Measurements from ENCODE around the gene BSND. TPM values are rescaled to one million over a fixed set of nuclear protein-coding genes. Genes with fewer than 3 reads are reported as not detected.

BSND gene
- total RNA-seq, 4 donors from 2014 or later, result not detected

DNA sequence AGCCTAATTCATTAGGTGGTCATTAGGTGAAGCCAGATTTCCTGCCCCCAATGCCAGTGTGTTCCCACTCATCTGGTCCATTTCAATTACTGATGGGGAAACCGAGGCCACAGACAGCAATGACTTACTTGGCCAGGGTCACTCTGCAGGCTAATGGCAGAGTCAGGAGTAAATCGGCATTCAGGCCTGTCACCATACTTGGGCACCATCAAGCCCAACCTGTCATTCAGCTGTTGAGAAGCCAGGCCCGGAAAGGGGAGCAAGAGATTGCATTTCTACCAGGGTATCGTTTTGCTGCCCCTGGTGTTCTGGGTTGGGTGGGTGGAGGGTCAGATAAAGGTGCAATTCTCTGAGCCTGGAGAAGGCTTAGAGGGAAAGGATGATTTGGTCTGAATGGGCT is 26.3 kb upstream of the BSND start:
- intact Hi-C loops (cut with DNase I; ENCODE audit: low total_unique reads), result no loop called here
- Histone ChIP-seq H3K27me3 (no peaks in the 10 kb centered on the region), H3K27ac (peak overlapping the region in 1 of 4 donors; percentile 69), H3K9me3 (no peaks in the 10 kb centered on the region), H3K4me3 (no peak overlapping the region), H3K36me3 (no peaks in the 10 kb centered on the region), H3K4me1 (peaks cover 3 to 9% of the 10 kb centered on the region in 2 donors)
- ATAC-seq, result no peak
- TF ChIP-seq POLR2A (IDR thresholded peaks at IDR 0.05), result no peak
- TF ChIP-seq, protein P1, sequence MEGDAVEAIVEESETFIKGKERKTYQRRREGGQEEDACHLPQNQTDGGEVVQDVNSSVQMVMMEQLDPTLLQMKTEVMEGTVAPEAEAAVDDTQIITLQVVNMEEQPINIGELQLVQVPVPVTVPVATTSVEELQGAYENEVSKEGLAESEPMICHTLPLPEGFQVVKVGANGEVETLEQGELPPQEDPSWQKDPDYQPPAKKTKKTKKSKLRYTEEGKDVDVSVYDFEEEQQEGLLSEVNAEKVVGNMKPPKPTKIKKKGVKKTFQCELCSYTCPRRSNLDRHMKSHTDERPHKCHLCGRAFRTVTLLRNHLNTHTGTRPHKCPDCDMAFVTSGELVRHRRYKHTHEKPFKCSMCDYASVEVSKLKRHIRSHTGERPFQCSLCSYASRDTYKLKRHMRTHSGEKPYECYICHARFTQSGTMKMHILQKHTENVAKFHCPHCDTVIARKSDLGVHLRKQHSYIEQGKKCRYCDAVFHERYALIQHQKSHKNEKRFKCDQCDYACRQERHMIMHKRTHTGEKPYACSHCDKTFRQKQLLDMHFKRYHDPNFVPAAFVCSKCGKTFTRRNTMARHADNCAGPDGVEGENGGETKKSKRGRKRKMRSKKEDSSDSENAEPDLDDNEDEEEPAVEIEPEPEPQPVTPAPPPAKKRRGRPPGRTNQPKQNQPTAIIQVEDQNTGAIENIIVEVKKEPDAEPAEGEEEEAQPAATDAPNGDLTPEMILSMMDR (IDR thresholded peaks at IDR 0.05 in 4 of 5, conservative IDR thresholded peaks at IDR 0.05 in 1 of 5), result no peak
- no peak for DNase-seq
- in situ Hi-C loops (cut with MboI; ENCODE audit: low sequenced_read_pairs in 4 of 4), result no loop called here

DNA sequence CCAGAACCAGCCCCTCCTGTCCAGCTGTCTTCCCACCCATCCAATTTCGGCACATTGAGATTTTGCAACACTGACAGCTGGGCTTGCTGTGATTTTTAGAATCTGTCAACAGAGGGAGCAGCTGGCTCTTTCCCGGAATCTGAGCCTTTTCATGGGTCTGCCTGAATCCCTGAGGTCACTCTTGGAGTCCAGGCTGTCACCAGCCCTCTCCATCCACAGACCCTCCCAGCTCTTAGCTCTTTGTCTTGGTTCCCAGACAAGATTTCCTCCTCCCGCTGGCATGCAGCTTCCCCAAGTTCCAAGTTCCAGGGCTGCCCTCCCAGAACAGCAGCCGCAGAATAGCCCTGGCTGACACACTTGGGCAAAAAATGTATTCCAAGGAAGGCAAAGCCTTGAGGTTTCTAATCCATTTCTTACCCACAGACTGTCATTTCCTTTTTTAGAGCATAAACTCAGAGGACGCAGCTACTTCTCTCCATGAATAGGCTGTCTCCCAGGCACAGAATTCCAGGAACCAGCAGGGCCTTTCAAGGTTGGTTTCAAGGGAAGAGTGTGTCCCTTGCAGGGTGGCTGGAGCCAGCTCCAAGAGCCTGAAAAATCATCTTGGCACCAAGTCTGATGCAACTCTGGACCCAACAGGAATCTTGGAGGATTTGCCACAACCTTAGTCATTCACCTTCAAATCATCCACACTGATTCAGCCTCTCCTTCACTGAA is 25.4 kb upstream of the BSND start:
- DNase-seq (peak; percentile 56 to 67), ATAC-seq (peak; percentile 87 to 89)
- peaks cover 3 to 9% of the 10 kb centered on the region in 2 donors for H3K4me1 ChIP-seq
- H3K27me3 ChIP-seq, result no peaks in the 10 kb centered on the region
- intact Hi-C loops (cut with DNase I; ENCODE audit: low total_unique reads), result loop anchor here (1.0 kb wide), 1 partner anchor 23 kb away; no protein-coding TSS in a partner anchor
- no peaks in the 10 kb centered on the region for H3K9me3 ChIP-seq
- TF ChIP-seq, protein P1 (IDR thresholded peaks at IDR 0.05 in 4 of 5, conservative IDR thresholded peaks at IDR 0.05 in 1 of 5), result peak in 1 of 5 experiments; percentile 24
- TF ChIP-seq POLR2A (IDR thresholded peaks at IDR 0.05), result no peak
- in situ Hi-C loops (cut with MboI; ENCODE audit: low sequenced_read_pairs in 4 of 4), result no loop called here
- H3K36me3 ChIP-seq, result no peaks in the 10 kb centered on the region
- peak overlapping the region; percentile 49 to 69 (median 53) for H3K27ac ChIP-seq
- no peak overlapping the region for H3K4me3 ChIP-seq

DNA sequence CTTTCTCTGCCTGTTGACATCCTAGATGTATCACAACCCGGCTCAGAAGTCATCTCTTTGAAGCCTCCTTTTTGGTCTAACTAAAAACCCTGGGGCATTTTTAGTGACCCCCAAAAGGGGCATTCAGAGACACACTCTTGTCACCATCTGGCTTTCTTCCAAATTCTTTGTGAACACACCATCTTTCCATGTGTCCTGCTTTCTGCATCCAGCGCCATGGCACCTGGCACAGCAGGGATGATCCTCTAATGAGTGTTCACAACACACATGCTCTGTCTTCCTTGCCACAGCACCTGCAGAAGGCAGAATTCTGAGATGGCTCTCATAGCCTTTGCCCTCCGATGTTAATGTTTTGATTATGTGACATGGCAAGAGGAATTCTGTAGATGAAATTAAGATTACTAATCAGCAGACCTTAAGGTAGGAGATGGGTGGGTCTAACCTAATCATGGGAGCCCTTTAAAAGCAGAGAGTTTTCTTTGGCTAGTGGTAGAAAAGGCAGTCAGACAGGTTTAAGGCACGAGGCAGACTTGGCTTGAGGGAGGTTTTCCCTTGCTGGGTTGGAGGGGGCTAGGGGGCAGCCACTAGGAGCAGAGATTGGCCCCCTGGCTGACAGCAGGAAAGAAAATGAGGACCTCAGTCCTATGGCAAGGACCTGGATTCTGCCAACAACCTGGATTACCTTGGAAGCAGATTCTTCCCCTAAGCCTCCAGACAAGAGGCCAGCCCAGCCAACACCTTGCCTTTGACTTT is 23.2 kb upstream of the BSND start:
- no peak for ATAC-seq

DNA sequence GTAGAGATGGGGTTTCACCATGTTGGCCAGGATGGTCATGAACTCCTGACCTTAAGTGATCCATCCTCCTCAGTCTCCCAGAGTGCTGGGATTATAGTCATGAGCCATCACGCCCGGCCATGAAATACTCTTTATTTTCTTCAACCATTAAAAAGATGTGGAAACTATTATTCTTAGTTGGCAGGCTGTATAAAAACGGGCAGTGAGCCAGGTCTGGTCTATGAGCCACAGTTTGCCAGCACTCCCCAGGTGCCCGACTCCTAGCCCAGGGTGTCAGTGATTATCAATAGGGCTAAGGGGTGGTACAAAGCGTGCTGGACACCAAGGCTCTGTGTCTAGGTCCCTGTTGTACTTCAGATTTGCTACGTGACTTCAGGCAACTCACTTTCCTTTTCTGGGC is 22.0 kb upstream of the BSND start:
- no peaks in the 10 kb centered on the region for H3K9me3 ChIP-seq
- peaks cover 2 to 8% of the 10 kb centered on the region in 2 donors for H3K4me1 ChIP-seq
- no peaks in the 10 kb centered on the region for H3K27me3 ChIP-seq
- no peak for TF ChIP-seq POLR2A (IDR thresholded peaks at IDR 0.05)
- TF ChIP-seq, protein P1 (IDR thresholded peaks at IDR 0.05 in 4 of 5, conservative IDR thresholded peaks at IDR 0.05 in 1 of 5), result no peak
- in situ Hi-C loops (cut with MboI; ENCODE audit: low sequenced_read_pairs in 4 of 4), result no loop called here
- no peak overlapping the region for H3K4me3 ChIP-seq
- DNase-seq, result no peak
- no peak for ATAC-seq
- H3K36me3 ChIP-seq, result no peaks in the 10 kb centered on the region
- no peak overlapping the region for H3K27ac ChIP-seq
- intact Hi-C loops (cut with DNase I; ENCODE audit: low total_unique reads), result no loop called here

More for the DNA sequence above, 23.2 kb upstream of the BSND start:
- TF ChIP-seq, protein P1 (IDR thresholded peaks at IDR 0.05 in 4 of 5, conservative IDR thresholded peaks at IDR 0.05 in 1 of 5), result no peak
- no peak for TF ChIP-seq POLR2A (IDR thresholded peaks at IDR 0.05)
- intact Hi-C loops (cut with DNase I; ENCODE audit: low total_unique reads), result no loop called here
- no peaks in the 10 kb centered on the region for H3K36me3 ChIP-seq
- H3K9me3 ChIP-seq, result no peaks in the 10 kb centered on the region
- H3K27me3 ChIP-seq, result no peaks in the 10 kb centered on the region
- no peak for DNase-seq
- in situ Hi-C loops (cut with MboI; ENCODE audit: low sequenced_read_pairs in 4 of 4), result no loop called here
- H3K4me1 ChIP-seq, result peaks cover 8 to 9% of the 10 kb centered on the region in 2 donors
- no peak overlapping the region for H3K27ac ChIP-seq
- H3K4me3 ChIP-seq, result no peak overlapping the region

Data from gastrocnemius medialis (tissue), 4 donors.